WTC11 (cell line): ENCODE results near the gene ATP13A4. TPM values are rescaled to one million over a fixed set of nuclear protein-coding genes. Genes with fewer than 3 reads are reported as not detected.

ENCODE experiments used
- ATAC-seq: fragments of 200-7000 bp; cut with Tn5 transposase; 2 replicates; pipeline ENCODE4 v1.10.0; 2021; ENCODE audit warnings: mild to moderate bottlenecking, moderate library complexity
- CTCF ChIA-PET: fragments of 300-600 bp; sonication (Branson Sonifier 250); formaldehyde crosslinking; loops from one replicate; lab custom pipeline; 2021; ENCODE audit warnings: antibody characterized with exemption; lab: Charles Lee
- POLR2A ChIA-PET: fragments of 350-600 bp; sonication (Branson Sonifier 250); formaldehyde crosslinking; loops from one replicate; lab custom pipeline; 2021; ENCODE audit warnings: antibody characterized with exemption; lab: Charles Lee
- DNase-seq: peaks from one replicate; pipeline ENCODE4 v3.0.0; 2021; ENCODE audit warnings: low spot score
- H3K27ac Mint-ChIP-seq: 2 replicates; pipeline ENCODE4 v1.8.0; 2021; ENCODE audit warnings: mixed read lengths
- H3K27me3 Mint-ChIP-seq: 2 replicates; pipeline ENCODE4 v1.8.0; 2021; ENCODE audit warnings: low read depth, mild to moderate bottlenecking, moderate library complexity, mixed read lengths
- H3K36me3 Mint-ChIP-seq: 2 replicates; pipeline ENCODE4 v1.8.0; 2021; ENCODE audit warnings: mixed read lengths
- H3K4me1 Mint-ChIP-seq: 2 replicates; pipeline ENCODE4 v1.8.0; 2022; ENCODE audit warnings: mixed read lengths
- H3K4me3 Mint-ChIP-seq: 2 replicates; pipeline ENCODE4 v1.8.0; 2021; ENCODE audit warnings: mild to moderate bottlenecking, moderate library complexity, mixed read lengths
- H3K9me3 Mint-ChIP-seq: 2 replicates; pipeline ENCODE4 v1.8.0; 2021; ENCODE audit warnings: mixed read lengths
- CREB1 ChIP-seq: sonication (generic); formaldehyde crosslinking; IDR thresholded peaks from 2 replicates; pipeline ENCODE4 v1.8.0; 2023; ENCODE audit warnings: mild to moderate bottlenecking, missing genetic modification reagents
- E2F4 ChIP-seq: sonication (generic); formaldehyde crosslinking; IDR thresholded peaks from 2 replicates; pipeline ENCODE4 v1.8.1; 2022; ENCODE audit warnings: low read depth, mild to moderate bottlenecking, moderate library complexity, missing genetic modification reagents, borderline replicate concordance
- EMX1 ChIP-seq: fragments of 250-450 bp; sonication (Bioruptor Pico); IDR thresholded peaks from 2 replicates; pipeline ENCODE4 v1.8.0; 2021; ENCODE audit warnings: mild to moderate bottlenecking
- ETV6 ChIP-seq: sonication (generic); formaldehyde crosslinking; IDR thresholded peaks from 2 replicates; pipeline ENCODE4 v1.8.1; 2022; ENCODE audit warnings: mild to moderate bottlenecking, missing genetic modification reagents
- FOXK1 ChIP-seq: sonication (generic); formaldehyde crosslinking; IDR thresholded peaks from 2 replicates; pipeline ENCODE4 v1.8.0; 2022; ENCODE audit warnings: mild to moderate bottlenecking, moderate library complexity, missing genetic modification reagents
- GRHL2 ChIP-seq: fragments of 250-450 bp; sonication (Bioruptor Pico); IDR thresholded peaks from 2 replicates; pipeline ENCODE4 v1.8.0; 2022; ENCODE audit warnings: mild to moderate bottlenecking, moderate library complexity; ENCODE audit not compliant: insufficient replicate concordance, severe bottlenecking
- KAT7 ChIP-seq: sonication (generic); formaldehyde crosslinking; IDR thresholded peaks from 2 replicates; pipeline ENCODE4 v1.8.1; 2023; ENCODE audit warnings: missing genetic modification reagents, mild to moderate bottlenecking, borderline replicate concordance
- NFE2L1 ChIP-seq: sonication (generic); formaldehyde crosslinking; IDR thresholded peaks from 2 replicates; pipeline ENCODE4 v1.8.1; 2023; ENCODE audit warnings: missing genetic modification reagents
- NR2C2 ChIP-seq: sonication (generic); formaldehyde crosslinking; IDR thresholded peaks from 2 replicates; pipeline ENCODE4 v1.8.0; 2022; ENCODE audit warnings: mild to moderate bottlenecking, missing genetic modification reagents
- NR3C1 ChIP-seq: sonication (generic); formaldehyde crosslinking; conservative IDR thresholded peaks from 2 replicates; pipeline ENCODE4 v1.8.1; 2023; ENCODE audit warnings: low read depth, mild to moderate bottlenecking, missing genetic modification reagents
- STAT6 ChIP-seq: sonication (generic); formaldehyde crosslinking; conservative IDR thresholded peaks from 2 replicates; pipeline ENCODE4 v1.8.1; 2023; ENCODE audit warnings: mild to moderate bottlenecking, low read depth, missing genetic modification reagents, moderate library complexity
- TP53 ChIP-seq: sonication (generic); formaldehyde crosslinking; IDR thresholded peaks from 2 replicates; pipeline ENCODE4 v1.8.1; 2023; ENCODE audit warnings: mild to moderate bottlenecking, missing genetic modification reagents
- ZNF281 ChIP-seq: sonication (generic); formaldehyde crosslinking; IDR thresholded peaks from 2 replicates; pipeline ENCODE4 v1.8.0; 2023; ENCODE audit warnings: mild to moderate bottlenecking, missing genetic modification reagents
- ZSCAN18 ChIP-seq: fragments of 250-450 bp; sonication (Bioruptor Pico); IDR thresholded peaks from 2 replicates; pipeline ENCODE4 v2.1.2; 2022; ENCODE audit warnings: mild to moderate bottlenecking, moderate library complexity
- total RNA-seq: library from RNA; stranded (reverse); gene quantifications from 3 replicates; pipeline ENCODE4 v1.2.3, GENCODE V29; 2021
- TF ChIP-seq, protein P1 (sequence below): sonication (generic); formaldehyde crosslinking; IDR thresholded peaks from 2 replicates; pipeline ENCODE4 v1.8.1; 2023; ENCODE audit warnings: mild to moderate bottlenecking, missing genetic modification reagents, moderate library complexity
- TF ChIP-seq, protein P2 (sequence below): sonication (generic); formaldehyde crosslinking; IDR thresholded peaks from 2 replicates; pipeline ENCODE4 v1.8.1; 2023; ENCODE audit warnings: mild to moderate bottlenecking, missing genetic modification reagents
- TF ChIP-seq, protein P3 (sequence below): sonication (generic); formaldehyde crosslinking; IDR thresholded peaks from 2 replicates; pipeline ENCODE4 v1.8.0; 2022; ENCODE audit warnings: mild to moderate bottlenecking, missing genetic modification reagents

Gene ATP13A4
- total RNA-seq, 1 experiment from 2014 or later, result 0.20 TPM

DNA sequence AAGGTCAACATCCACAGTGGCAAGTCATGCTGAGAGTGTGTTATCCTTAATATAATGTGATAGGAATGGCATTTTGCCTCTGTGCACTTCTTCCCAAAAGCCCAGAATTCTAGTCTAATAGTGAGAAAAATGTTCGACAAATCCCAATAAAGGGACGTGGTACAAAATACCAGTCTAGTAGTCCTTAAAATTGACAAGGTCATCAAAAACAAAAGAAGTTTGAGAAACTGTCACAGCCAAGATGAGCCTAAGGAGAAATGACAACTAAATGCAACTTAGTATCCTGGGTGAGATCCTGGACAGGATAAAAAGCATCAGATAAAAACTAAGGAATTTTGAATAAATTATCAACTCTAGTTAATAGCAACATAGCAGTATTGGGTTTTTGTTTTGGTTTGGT, 14.4 kb upstream of the ATP13A4 start:
- TF ChIP-seq CREB1 (CRISPR knock-in tag), result no peak
- TF ChIP-seq E2F4, result no peak
- TF ChIP-seq EMX1 (CRISPR knock-in tag), result no peak
- no peak for TF ChIP-seq NFE2L1 (CRISPR knock-in tag)
- TF ChIP-seq KAT7, result no peak
- TF ChIP-seq TP53 (CRISPR knock-in tag), result no peak
- no peak for TF ChIP-seq NR2C2 (CRISPR knock-in tag)
- no peak for TF ChIP-seq ZSCAN18 (CRISPR knock-in tag)
- TF ChIP-seq, protein P1, sequence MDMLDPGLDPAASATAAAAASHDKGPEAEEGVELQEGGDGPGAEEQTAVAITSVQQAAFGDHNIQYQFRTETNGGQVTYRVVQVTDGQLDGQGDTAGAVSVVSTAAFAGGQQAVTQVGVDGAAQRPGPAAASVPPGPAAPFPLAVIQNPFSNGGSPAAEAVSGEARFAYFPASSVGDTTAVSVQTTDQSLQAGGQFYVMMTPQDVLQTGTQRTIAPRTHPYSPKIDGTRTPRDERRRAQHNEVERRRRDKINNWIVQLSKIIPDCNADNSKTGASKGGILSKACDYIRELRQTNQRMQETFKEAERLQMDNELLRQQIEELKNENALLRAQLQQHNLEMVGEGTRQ, result no peak
- TF ChIP-seq, protein P2, sequence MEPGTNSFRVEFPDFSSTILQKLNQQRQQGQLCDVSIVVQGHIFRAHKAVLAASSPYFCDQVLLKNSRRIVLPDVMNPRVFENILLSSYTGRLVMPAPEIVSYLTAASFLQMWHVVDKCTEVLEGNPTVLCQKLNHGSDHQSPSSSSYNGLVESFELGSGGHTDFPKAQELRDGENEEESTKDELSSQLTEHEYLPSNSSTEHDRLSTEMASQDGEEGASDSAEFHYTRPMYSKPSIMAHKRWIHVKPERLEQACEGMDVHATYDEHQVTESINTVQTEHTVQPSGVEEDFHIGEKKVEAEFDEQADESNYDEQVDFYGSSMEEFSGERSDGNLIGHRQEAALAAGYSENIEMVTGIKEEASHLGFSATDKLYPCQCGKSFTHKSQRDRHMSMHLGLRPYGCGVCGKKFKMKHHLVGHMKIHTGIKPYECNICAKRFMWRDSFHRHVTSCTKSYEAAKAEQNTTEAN (CRISPR knock-in tag), result no peak
- TF ChIP-seq ZNF281 (CRISPR knock-in tag), result no peak
- TF ChIP-seq FOXK1 (CRISPR knock-in tag), result no peak
- TF ChIP-seq GRHL2 (CRISPR knock-in tag), result no peak
- TF ChIP-seq ETV6 (CRISPR knock-in tag), result no peak
- no peak for TF ChIP-seq NR3C1 (CRISPR knock-in tag)
- no peak for TF ChIP-seq STAT6 (CRISPR knock-in tag)
- TF ChIP-seq, protein P3, sequence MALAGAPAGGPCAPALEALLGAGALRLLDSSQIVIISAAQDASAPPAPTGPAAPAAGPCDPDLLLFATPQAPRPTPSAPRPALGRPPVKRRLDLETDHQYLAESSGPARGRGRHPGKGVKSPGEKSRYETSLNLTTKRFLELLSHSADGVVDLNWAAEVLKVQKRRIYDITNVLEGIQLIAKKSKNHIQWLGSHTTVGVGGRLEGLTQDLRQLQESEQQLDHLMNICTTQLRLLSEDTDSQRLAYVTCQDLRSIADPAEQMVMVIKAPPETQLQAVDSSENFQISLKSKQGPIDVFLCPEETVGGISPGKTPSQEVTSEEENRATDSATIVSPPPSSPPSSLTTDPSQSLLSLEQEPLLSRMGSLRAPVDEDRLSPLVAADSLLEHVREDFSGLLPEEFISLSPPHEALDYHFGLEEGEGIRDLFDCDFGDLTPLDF (CRISPR knock-in tag), result no peak
- Mint-ChIP-seq H3K4me1 (peaks cover 9% of the 10 kb centered on the region), H3K27ac (no peak overlapping the region), H3K36me3 (no peaks in the 10 kb centered on the region), H3K4me3 (no peak overlapping the region), H3K9me3 (no peaks in the 10 kb centered on the region), H3K27me3 (no peaks in the 10 kb centered on the region)
- DNase-seq (no peak), ATAC-seq (no peak)
- ChIA-PET POLR2A (no interaction called here), CTCF (no interaction called here)
